ENCODE results near the gene AMBRA1. TPM values are rescaled to one million over a fixed set of nuclear protein-coding genes. Genes with fewer than 3 reads are reported as not detected.

AMBRA1 gene
- total RNA-seq, 2 experiments from 2014 or later: 24.6 to 30.7 TPM

DNA sequence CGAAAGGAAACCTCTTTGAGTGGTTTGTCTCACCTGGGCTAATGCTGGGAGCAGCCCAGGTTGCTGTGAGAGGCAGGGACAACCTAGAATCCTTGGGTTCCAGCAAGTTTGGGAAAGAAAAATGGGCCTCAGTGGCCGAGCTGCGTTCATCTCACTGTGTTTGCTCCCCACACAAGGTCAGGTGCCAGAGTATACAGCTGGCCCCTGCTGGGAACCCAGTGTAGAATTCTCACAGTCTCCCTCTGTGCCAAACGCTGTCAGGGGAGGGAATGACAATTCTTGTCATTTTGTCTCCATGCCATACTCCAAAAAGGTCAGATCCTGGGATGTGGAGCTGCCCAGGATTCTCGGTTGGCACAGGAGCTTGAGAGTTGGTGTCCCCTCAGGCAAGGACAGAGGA lies 242.2 kb downstream of the AMBRA1 start:
- no peaks in the 10 kb centered on the region for H3K9me3 ChIP-seq (ENCODE audit: low read length)
- TF ChIP-seq EZH2phosphoT487 (IDR thresholded peaks at IDR 0.05; ENCODE audit: borderline replicate concordance, low read depth, low read length) (no peak), CTCF (conservative IDR thresholded peaks at IDR 0.05; ENCODE audit: low read length) (no peak)
- intact Hi-C loops (cut with micrococcal nuclease; ENCODE audit: unreplicated experiment): loop anchor here (1.0 kb wide), 1 partner anchor 16 kb away; no protein-coding TSS in a partner anchor
- ChIA-PET POLR2A (interaction anchor here (1.6 to 2.7 kb wide), 2 partner anchors 11 to 19 kb away, joined by 4 to 14 read pairs; no protein-coding TSS in a partner anchor), CTCF (ENCODE audit: unreplicated experiment) (interaction anchor here (0.5 to 1.9 kb wide), 4 partner anchors 10 to 20 kb away, joined by 4 to 10 read pairs (median 5); no protein-coding TSS in a partner anchor)
- peak overlapping the region; percentile 43; the same call in 1 of the 2 replicates for H3K4me2 ChIP-seq (ENCODE audit: low read length)
- peaks cover 41% of the 10 kb centered on the region for H3K4me1 ChIP-seq (ENCODE audit: insufficient read depth, low read length, poor library complexity, severe bottlenecking)
- no TSS peak for BruUV-seq (replicated peaks)
- H3K9me2 ChIP-seq (ENCODE audit: insufficient read depth, low read length): no peaks in the 10 kb centered on the region
- H3K36me3 ChIP-seq (ENCODE audit: insufficient read depth, low read length): peaks cover 21% of the 10 kb centered on the region; the same call in 1 of the 2 replicates
- H3K79me2 ChIP-seq (ENCODE audit: insufficient read depth, low read depth, low read length): peaks cover 36% of the 10 kb centered on the region
- no peak overlapping the region for H3K4me3 ChIP-seq (ENCODE audit: low read depth, low read length, poor library complexity, severe bottlenecking)
- no peak overlapping the region for H3K27ac ChIP-seq (ENCODE audit: low read depth, low read length, poor library complexity, severe bottlenecking)
- no peak overlapping the region for H2AFZ ChIP-seq (ENCODE audit: low read length)
- peaks cover 8% of the 10 kb centered on the region; the same call in 1 of the 2 replicates for H4K20me1 ChIP-seq (ENCODE audit: insufficient read depth, low read length)
- no peak for DNase-seq (ENCODE audit: low spot score)

DNA sequence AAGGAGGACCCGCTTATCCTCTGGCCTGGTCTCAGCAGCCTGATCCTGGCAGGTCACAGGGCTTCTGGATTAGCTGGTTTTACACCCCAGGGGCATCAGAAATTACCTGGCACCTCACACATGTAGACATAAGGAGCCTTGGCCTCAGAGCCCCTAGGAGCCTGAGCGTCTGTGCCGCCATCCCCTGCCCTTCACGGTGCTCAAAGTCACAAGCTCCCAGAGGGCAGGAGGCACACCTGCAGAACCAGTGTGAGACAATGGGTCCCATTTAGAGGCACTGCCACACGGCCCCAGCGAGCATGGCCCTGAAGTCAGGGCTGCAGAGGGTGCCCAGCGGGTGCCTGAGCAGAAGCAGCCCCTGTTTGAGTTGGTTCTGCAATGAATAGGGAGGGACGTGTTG lies 242.7 kb downstream of the AMBRA1 start:
- no peak overlapping the region for H2AFZ ChIP-seq (ENCODE audit: low read length)
- peaks cover 36% of the 10 kb centered on the region for H3K79me2 ChIP-seq (ENCODE audit: insufficient read depth, low read depth, low read length)
- ChIA-PET POLR2A (interaction anchor here (0.5 to 2.7 kb wide), 2 partner anchors 11 to 197 kb away, joined by 3 to 14 read pairs; no protein-coding TSS in a partner anchor), CTCF (ENCODE audit: unreplicated experiment) (interaction anchor here (1.5 kb wide), 1 partner anchor 10 kb away, joined by 4 read pairs; no protein-coding TSS in a partner anchor)
- peaks cover 43% of the 10 kb centered on the region for H3K4me1 ChIP-seq (ENCODE audit: insufficient read depth, low read length, poor library complexity, severe bottlenecking)
- no peaks in the 10 kb centered on the region for H3K9me3 ChIP-seq (ENCODE audit: low read length)
- peaks cover 21% of the 10 kb centered on the region; the same call in 1 of the 2 replicates for H3K36me3 ChIP-seq (ENCODE audit: insufficient read depth, low read length)
- H3K4me3 ChIP-seq (ENCODE audit: low read depth, low read length, poor library complexity, severe bottlenecking): no peak overlapping the region
- H3K9me2 ChIP-seq (ENCODE audit: insufficient read depth, low read length): no peaks in the 10 kb centered on the region
- H4K20me1 ChIP-seq (ENCODE audit: insufficient read depth, low read length): peaks cover 8% of the 10 kb centered on the region; the same call in 1 of the 2 replicates
- peak overlapping the region; percentile 43; the same call in 1 of the 2 replicates for H3K4me2 ChIP-seq (ENCODE audit: low read length)
- BruUV-seq (replicated peaks): no TSS peak
- intact Hi-C loops (cut with micrococcal nuclease; ENCODE audit: unreplicated experiment): no loop called here
- DNase-seq (ENCODE audit: low spot score): no peak
- H3K27ac ChIP-seq (ENCODE audit: low read depth, low read length, poor library complexity, severe bottlenecking): no peak overlapping the region
- TF ChIP-seq EZH2phosphoT487 (IDR thresholded peaks at IDR 0.05; ENCODE audit: borderline replicate concordance, low read depth, low read length): no peak
- TF ChIP-seq CTCF (conservative IDR thresholded peaks at IDR 0.05; ENCODE audit: low read length): no peak

- Histone ChIP-seq H3K27ac (ENCODE audit: low read depth, low read length, poor library complexity, severe bottlenecking) (no peak overlapping the region), H3K79me2 (ENCODE audit: insufficient read depth, low read depth, low read length) (peaks cover 36% of the 10 kb centered on the region), H3K36me3 (ENCODE audit: insufficient read depth, low read length) (peaks cover 21% of the 10 kb centered on the region; the same call in 1 of the 2 replicates), H3K9me3 (ENCODE audit: low read length) (no peaks in the 10 kb centered on the region), H3K4me3 (ENCODE audit: low read depth, low read length, poor library complexity, severe bottlenecking) (no peak overlapping the region), H3K4me2 (ENCODE audit: low read length) (0 out of 2 replicates have a peak overlapping the region, but pooled peaks have one; percentile 43), H2AFZ (ENCODE audit: low read length) (no peak overlapping the region), H3K9me2 (ENCODE audit: insufficient read depth, low read length) (no peaks in the 10 kb centered on the region), H3K4me1 (ENCODE audit: insufficient read depth, low read length, poor library complexity, severe bottlenecking) (peaks cover 48% of the 10 kb centered on the region), H4K20me1 (ENCODE audit: insufficient read depth, low read length) (peaks cover 8% of the 10 kb centered on the region; the same call in 1 of the 2 replicates)
- DNase-seq (ENCODE audit: low spot score): no peak
- no TSS peak for BruUV-seq (replicated peaks)
- intact Hi-C loops (cut with micrococcal nuclease; ENCODE audit: unreplicated experiment): no loop called here
- TF ChIP-seq CTCF (conservative IDR thresholded peaks at IDR 0.05; ENCODE audit: low read length): no peak
- TF ChIP-seq EZH2phosphoT487 (IDR thresholded peaks at IDR 0.05; ENCODE audit: borderline replicate concordance, low read depth, low read length): no peak
- POLR2A ChIA-PET: interaction anchor here (0.5 to 4.1 kb wide), 3 partner anchors 10 to 197 kb away, joined by 3 to 38 read pairs (median 3); no protein-coding TSS in a partner anchor
- CTCF ChIA-PET (ENCODE audit: unreplicated experiment): interaction anchor here (0.6 to 1.5 kb wide), 3 partner anchors 10 to 420 kb away, joined by 3 to 4 read pairs (median 3); no protein-coding TSS in a partner anchor
These were observed 243.1 kb downstream of the AMBRA1 start for GRCh38 chr11:46350695-46351094.
